H54 (cell line): ENCODE data around the gene TRAPPC12.

ENCODE experiments used
- DNase-seq: peaks from one replicate; pipeline ENCODE4 v3.0.0; 2011; ENCODE audit warnings: low spot score, mixed read lengths; ENCODE audit not compliant: insufficient read length
- FAIRE-seq: peaks from 3 replicates; lab custom pipeline; 2011; peaks lifted over from hg19 to GRCh38; lab: Jason Lieb, UNC
- POLR2A ChIP-seq: IDR thresholded peaks from 2 replicates; pipeline ENCODE4 v1.6.1; 2011; ENCODE audit warnings: low read depth, mild to moderate bottlenecking, low read length

TRAPPC12 gene

GRCh38 chr2:3387644-3388411 is 8.3 kb downstream of the TRAPPC12 start:
- FAIRE-seq: no peak
- TF ChIP-seq POLR2A: no peak
- DNase-seq: no peak

- DNase-seq (no peak), FAIRE-seq (no peak)
- TF ChIP-seq POLR2A: no peak
Observed at GRCh38 chr2:3388412-3388738, 8.9 kb downstream of the TRAPPC12 start.

GRCh38 chr2:3389193-3389592 is 9.7 kb downstream of the TRAPPC12 start:
- FAIRE-seq (no peak), DNase-seq (no peak)
- TF ChIP-seq POLR2A: no peak

GRCh38 chr2:3390041-3390440 is 10.5 kb downstream of the TRAPPC12 start:
- DNase-seq: no peak
- FAIRE-seq: no peak
- no peak for TF ChIP-seq POLR2A

- DNase-seq: no peak
- TF ChIP-seq POLR2A: no peak
- no peak for FAIRE-seq
Observed at GRCh38 chr2:3392216-3392615, 12.7 kb downstream of the TRAPPC12 start.

- no peak for TF ChIP-seq POLR2A
- DNase-seq (no peak), FAIRE-seq (no peak)
Observed at GRCh38 chr2:3396920-3397559, 17.5 kb downstream of the TRAPPC12 start.

GRCh38 chr2:3398857-3399256 is 19.4 kb downstream of the TRAPPC12 start:
- FAIRE-seq: no peak
- no peak for DNase-seq
- TF ChIP-seq POLR2A: no peak

- TF ChIP-seq POLR2A: no peak
- FAIRE-seq (no peak), DNase-seq (no peak)
Observed at GRCh38 chr2:3399381-3399780, 19.9 kb downstream of the TRAPPC12 start.

GRCh38 chr2:3399829-3400228 is 20.3 kb downstream of the TRAPPC12 start:
- no peak for DNase-seq
- no peak for FAIRE-seq
- TF ChIP-seq POLR2A: no peak

GRCh38 chr2:3403587-3404334 is 24.3 kb downstream of the TRAPPC12 start:
- no peak for TF ChIP-seq POLR2A
- FAIRE-seq: no peak
- no peak for DNase-seq

GRCh38 chr2:3404349-3404894 is 24.9 kb downstream of the TRAPPC12 start:
- no peak for TF ChIP-seq POLR2A
- DNase-seq (no peak), FAIRE-seq (no peak)

GRCh38 chr2:3405307-3405706 is 25.8 kb downstream of the TRAPPC12 start:
- DNase-seq (no peak), FAIRE-seq (no peak)
- no peak for TF ChIP-seq POLR2A

GRCh38 chr2:3405876-3406275 is 26.4 kb downstream of the TRAPPC12 start:
- DNase-seq (no peak), FAIRE-seq (no peak)
- no peak for TF ChIP-seq POLR2A

- TF ChIP-seq POLR2A: no peak
- FAIRE-seq (no peak), DNase-seq (no peak)
Observed at GRCh38 chr2:3406501-3406900, 27.0 kb downstream of the TRAPPC12 start.
